K562 (cell line): Measurements from ENCODE around the gene NIPAL4. TPM values are rescaled to one million over a fixed set of nuclear protein-coding genes. Genes with fewer than 3 reads are reported as not detected.

Experiments
- ATAC-seq: fragments of 200-7000 bp; cut with Tn5 transposase; 3 replicates; pipeline ENCODE4 v1.9.1; 2020; ENCODE audit warnings: moderate library complexity
- BruUV-seq: library from RNA; stranded (reverse); fragments of 400-500 nt; replicated peaks from 2 replicates; lab custom pipeline; 2021; lab: Mats Ljungman, UMichigan
- CTCF ChIA-PET: fragments of 300-600 bp; formaldehyde crosslinking; extraction: SDS; loops from one replicate; lab custom pipeline; 2021; ENCODE audit warnings: low intra/inter-chr PET ratio; lab: Yijun Ruan, JAX
- POLR2A ChIA-PET: fragments of 300-600, 350-650 bp; sonication (Branson Sonifier 250); formaldehyde crosslinking; extraction: SDS; loops from one replicate; lab custom pipeline; 2021; ENCODE audit warnings: antibody characterized with exemption, inconsistent platforms; lab: Yijun Ruan, JAX
- DNase-seq, 4 experiments: peaks; one replicate each; pipeline versions ENCODE4 v3.0.0 to v3.0.0-alpha.2; 2011 to 2018; ENCODE audit warnings: low spot score in 3 of 4, mixed read lengths in 3 of 4; ENCODE audit errors: extremely low read depth in 1 of 4
- FAIRE-seq: peaks from 2 replicates; lab custom pipeline; 2011; peaks lifted over from hg19 to GRCh38; lab: Jason Lieb, UNC
- H2AFZ ChIP-seq: 2 replicates; pipeline ENCODE4 v1.6.0; 2011; ENCODE audit warnings: low read depth, low read length, control low read depth, inconsistent platforms
- H3K27ac ChIP-seq: fragments of 200-600 bp; 3 replicates; pipeline ENCODE4 v1.8.0; 2011; ENCODE audit warnings: low read depth, mild to moderate bottlenecking, control low read depth, inconsistent platforms, low read length, moderate library complexity, mixed read lengths; ENCODE audit errors: extremely low read depth
- H3K27me3 ChIP-seq, 2 experiments: fragments of 300-600 bp in 1 of 2; 2 replicates in 1 of 2; 3 replicates in 1 of 2; pipeline versions ENCODE4 v1.6.0 to v1.8.0; 2011; ENCODE audit warnings: inconsistent platforms in 2 of 2, low read length in 2 of 2, mild to moderate bottlenecking in 1 of 2, mixed read lengths in 1 of 2, moderate library complexity in 1 of 2; ENCODE audit not compliant: control insufficient read depth in 2 of 2, insufficient read depth in 2 of 2
- H3K36me3 ChIP-seq: fragments of 300-600 bp; 3 replicates; pipeline ENCODE4 v1.8.0; 2011; ENCODE audit warnings: mild to moderate bottlenecking, low read length, inconsistent platforms; ENCODE audit not compliant: control insufficient read depth, insufficient read depth
- H3K4me1 ChIP-seq, 2 experiments: fragments of 200-600 bp in 1 of 2; replicated peaks in 1 of 2; 2 replicates in 1 of 2; 3 replicates in 1 of 2; pipeline versions ENCODE4 v1.5.1 to v1.8.0; 2011; ENCODE audit warnings: inconsistent platforms in 2 of 2, low read length in 2 of 2, mild to moderate bottlenecking in 1 of 2, mixed read lengths in 1 of 2, moderate library complexity in 1 of 2; ENCODE audit not compliant: control insufficient read depth in 2 of 2, insufficient read depth in 2 of 2
- H3K4me2 ChIP-seq: 2 replicates; pipeline ENCODE4 v1.6.1; 2011; ENCODE audit warnings: low read length, control low read depth, inconsistent platforms, mixed read lengths; ENCODE audit not compliant: insufficient read depth
- H3K4me3 ChIP-seq: fragments of 200-600 bp; sonication (generic), shearing (Covaris generic); 2 replicates; pipeline ENCODE4 v1.5.1; 2016; ENCODE audit warnings: control low read depth, inconsistent platforms
- H3K79me2 ChIP-seq: fragments of 200-600 bp; 3 replicates; pipeline ENCODE4 v1.8.0; 2011; ENCODE audit warnings: low read length, inconsistent platforms; ENCODE audit not compliant: control insufficient read depth, insufficient read depth
- H3K9ac ChIP-seq, 2 experiments: 2 replicates each; pipeline versions ENCODE4 v1.6.0 to v1.6.1; 2011; ENCODE audit warnings: low read depth in 2 of 2, low read length in 2 of 2, control low read depth in 1 of 2, inconsistent platforms in 1 of 2, mild to moderate bottlenecking in 1 of 2, mixed read lengths in 1 of 2; ENCODE audit not compliant: insufficient read depth in 1 of 2
- H3K9me1 ChIP-seq: one replicate; pipeline ENCODE4 v1.6.0; 2011; ENCODE audit warnings: inconsistent platforms, mild to moderate bottlenecking, low read length, moderate library complexity; ENCODE audit not compliant: control insufficient read depth, insufficient read depth
- H3K9me3 ChIP-seq: replicated peaks from 2 replicates; pipeline ENCODE4 v1.5.1; 2011; ENCODE audit warnings: low read depth, low read length, inconsistent platforms; ENCODE audit not compliant: control insufficient read depth, insufficient read depth
- H4K20me1 ChIP-seq: replicated peaks from 2 replicates; pipeline ENCODE4 v1.6.1; 2011; ENCODE audit warnings: low read length, inconsistent platforms, mixed read lengths; ENCODE audit not compliant: control insufficient read depth, insufficient read depth
- ATF3 ChIP-seq, 2 experiments: fragments of 450-650 bp in 1 of 2; sonication (generic) in 1 of 2; formaldehyde crosslinking in 1 of 2; IDR thresholded peaks in 1 of 2; conservative IDR thresholded peaks in 1 of 2; 2 replicates each; pipeline versions ENCODE4 v1.6.1 to v1.8.1; 2016 to 2023; ENCODE audit warnings: mild to moderate bottlenecking in 2 of 2, moderate library complexity in 2 of 2, inconsistent platforms in 1 of 2, missing genetic modification reagents in 1 of 2
- CCNT2 ChIP-seq: IDR thresholded peaks from 2 replicates; pipeline ENCODE4 v1.6.1; 2011; ENCODE audit warnings: borderline replicate concordance, low read depth, mild to moderate bottlenecking, moderate library complexity, mixed read lengths, low read length; ENCODE audit not compliant: insufficient read length; ENCODE audit errors: extremely low read depth
- CXXC5 ChIP-seq: fragments of 250-450 bp; sonication (Bioruptor Pico); IDR thresholded peaks from 2 replicates; pipeline ENCODE4 v1.8.0; 2022; ENCODE audit warnings: inconsistent platforms, mild to moderate bottlenecking, moderate library complexity
- EHMT2 ChIP-seq: fragments of 450-650 bp; IDR thresholded peaks from 2 replicates; pipeline ENCODE4 v1.6.1; 2018; ENCODE audit warnings: antibody characterized with exemption
- ETS1 ChIP-seq: conservative IDR thresholded peaks from 2 replicates; pipeline ENCODE4 v1.6.1; 2011; ENCODE audit warnings: low read depth, mild to moderate bottlenecking, low read length; ENCODE audit not compliant: control insufficient read depth
- NBN ChIP-seq: fragments of 450-650 bp; IDR thresholded peaks from 2 replicates; pipeline ENCODE4 v1.6.1; 2016; ENCODE audit warnings: low read depth, mild to moderate bottlenecking
- NEUROD1 ChIP-seq: fragments of 150-350 bp; IDR thresholded peaks from 2 replicates; pipeline ENCODE4 v1.6.1; 2014; ENCODE audit warnings: borderline replicate concordance, low read length, low read depth; ENCODE audit not compliant: partially characterized antibody
- PRPF4 ChIP-seq: fragments of 200-400 bp; formaldehyde crosslinking; IDR thresholded peaks from one replicate; pipeline ENCODE4 v1.6.1; 2017; ENCODE audit warnings: low read length, low read depth, mild to moderate bottlenecking; ENCODE audit not compliant: insufficient read depth, poor library complexity, severe bottlenecking
- ZNF75A ChIP-seq: fragments of 450-650 bp; formaldehyde crosslinking; IDR thresholded peaks from 2 replicates; pipeline ENCODE4 v1.4.0; 2020; ENCODE audit warnings: mild to moderate bottlenecking
- WGBS: fragments of 100-300 bp; shearing (Covaris generic); methylation state at CpG from one replicate; pipeline ENCODE4 v1.1.6; 2016; ENCODE audit warnings: low coverage, mixed read lengths; ENCODE audit not compliant: insufficient coverage; ENCODE audit errors: missing lambda C conversion rate; 5-methylcytosine and 5-hydroxymethylcytosine counted together
- in situ Hi-C: fragments of 300-500 bp; cut with MboI; formaldehyde crosslinking; loops from 4 replicates; pipeline ENCODE4 v1.15.0; 2018; ENCODE audit warnings: inconsistent platforms, mixed read lengths
- intact Hi-C: fragments of 100-400 bp; cut with micrococcal nuclease; formaldehyde crosslinking; loops from 2 replicates; pipeline ENCODE4 v1.14.2; 2022
- polyA plus RNA-seq, 8 experiments: library from polyadenylated mRNA; depleted of rRNA in 4 of 8; stranded (reverse) in 5 of 8; unstranded in 3 of 8; fragments of >200 nt; fragmentation: Nextera tagmentation in 2 of 8; fragmentation: Illumina TruSeq in 1 of 8; extraction: Ambion mirVana in 2 of 8; extraction: Trizol in 1 of 8; gene quantifications; 2 replicates each; pipeline versions ENCODE4 v1.2.1 to v1.2.3, GENCODE V29; 2011 to 2014; ENCODE audit warnings: inconsistent platforms in 1 of 8, missing spikeins in 1 of 8
- total RNA-seq, 7 experiments: library from RNA; depleted of rRNA in 6 of 7; stranded (reverse); fragments of >200 nt in 6 of 7; fragmentation: Illumina TruSeq in 2 of 7; extraction: Trizol in 2 of 7; gene quantifications; 2 replicates each; pipeline versions ENCODE4 v1.2.1 to v1.2.3, GENCODE V29; 2011 to 2021; ENCODE audit warnings: low replicate concordance in 1 of 7

NIPAL4 gene
- total and polyA plus RNA-seq, 9 of the 15 experiments (the other 6 are each of a cell fraction or from before 2014, with no cell fraction given), result not detected

DNA sequence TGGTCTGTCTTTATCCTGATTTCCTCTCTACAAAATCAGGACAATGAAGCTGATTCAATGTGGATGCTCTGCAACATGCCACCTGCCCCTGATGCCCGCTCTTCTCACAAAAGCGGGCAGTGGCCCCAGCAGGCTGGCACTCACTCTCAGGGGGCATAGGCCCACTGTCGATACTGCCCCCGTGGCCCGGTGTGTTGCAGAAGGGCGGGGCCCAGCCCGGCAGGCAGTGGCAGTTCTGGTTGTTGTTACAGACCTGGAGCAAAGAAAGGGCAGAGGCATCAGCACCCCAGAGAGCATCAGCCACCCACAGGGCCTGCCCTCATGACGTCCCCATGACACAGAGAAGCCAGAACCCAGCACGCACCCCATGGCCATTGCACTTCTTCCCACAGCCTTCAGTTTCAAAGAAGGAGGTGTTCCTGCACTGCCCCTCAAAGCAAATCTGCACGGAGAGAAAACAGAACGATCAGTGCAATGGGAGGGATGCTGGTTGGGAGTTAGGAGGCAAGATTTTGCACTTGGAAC lies 31.5 kb downstream of the NIPAL4 start:
- Histone ChIP-seq H3K9ac (peak overlapping the region in 1 of 2 experiments; percentile 35; a peak in 1 of 4 replicates), H3K27me3 (peaks cover 0 to 16% of the 10 kb centered on the region in 2 experiments; a peak in 2 of 5 replicates), H3K4me1 (no peaks in the 10 kb centered on the region), H2AFZ (no peak overlapping the region), H3K36me3 (no peaks in the 10 kb centered on the region), H3K27ac (no peak overlapping the region), H4K20me1 (no peaks in the 10 kb centered on the region), H3K4me3 (no peak overlapping the region), H3K9me3 (no peaks in the 10 kb centered on the region), H3K9me1 (no peaks in the 10 kb centered on the region), H3K79me2 (no peaks in the 10 kb centered on the region), H3K4me2 (no peak overlapping the region)
- FAIRE-seq (no peak), ATAC-seq (no peak), DNase-seq (no peak)
- intact Hi-C loops (no loop called here), in situ Hi-C loops (no loop called here)
- CTCF ChIA-PET, result no interaction called here
- POLR2A ChIA-PET, result no interaction called here
- BruUV-seq, result no TSS peak
- no peak for TF ChIP-seq EHMT2
- no peak for TF ChIP-seq NEUROD1
- TF ChIP-seq NBN, result no peak
- TF ChIP-seq ETS1, result no peak
- TF ChIP-seq CXXC5 (CRISPR knock-in tag), result no peak
- TF ChIP-seq CCNT2, result no peak
- no peak for TF ChIP-seq PRPF4
- no peak for TF ChIP-seq ZNF75A
- TF ChIP-seq ATF3 (IDR thresholded peaks at IDR 0.05), result no peak
- no peak for TF ChIP-seq ATF3 (CRISPR knock-in tag; conservative IDR thresholded peaks at IDR 0.05)
- 15% methylated on average over 11 of the region's 11 CpGs for WGBS
